B cell (primary cell): ENCODE data around the gene FIGNL2.

ENCODE experiments used
- EZH2 ChIP-seq: IDR thresholded peaks from 2 replicates; pipeline ENCODE4 v1.6.1; 2012; ENCODE audit warnings: borderline replicate concordance, low read depth, mild to moderate bottlenecking, moderate library complexity, low read length; ENCODE audit not compliant: insufficient read depth, poor library complexity, severe bottlenecking
- TF ChIP-seq, protein P1 (sequence below): fragments of 200-600 bp; IDR thresholded peaks from one replicate; pipeline ENCODE4 v1.8.0; 2022; ENCODE audit warnings: antibody characterized with exemption, mild to moderate bottlenecking

DNA sequence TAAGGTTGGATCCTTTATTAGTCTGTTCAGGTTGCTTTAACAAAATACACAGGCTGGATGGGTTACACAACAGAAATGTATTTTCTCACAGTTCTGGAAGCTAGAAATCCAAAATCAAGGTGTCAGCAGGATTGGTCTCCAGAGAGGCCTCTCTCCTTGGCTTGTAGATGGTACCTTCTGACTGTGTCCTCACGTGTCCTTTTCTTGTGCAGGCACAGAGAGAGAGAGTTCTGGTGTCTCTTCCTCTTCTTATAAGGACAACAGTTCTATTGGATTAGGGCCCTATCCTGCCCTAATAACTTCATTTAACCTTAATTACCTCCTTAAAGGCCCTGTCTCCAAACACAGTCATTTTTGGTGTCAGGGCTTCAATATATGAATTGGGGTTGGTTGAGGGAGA is 34.8 kb upstream of the FIGNL2 start:
- TF ChIP-seq EZH2, result no peak
- TF ChIP-seq, protein P1, sequence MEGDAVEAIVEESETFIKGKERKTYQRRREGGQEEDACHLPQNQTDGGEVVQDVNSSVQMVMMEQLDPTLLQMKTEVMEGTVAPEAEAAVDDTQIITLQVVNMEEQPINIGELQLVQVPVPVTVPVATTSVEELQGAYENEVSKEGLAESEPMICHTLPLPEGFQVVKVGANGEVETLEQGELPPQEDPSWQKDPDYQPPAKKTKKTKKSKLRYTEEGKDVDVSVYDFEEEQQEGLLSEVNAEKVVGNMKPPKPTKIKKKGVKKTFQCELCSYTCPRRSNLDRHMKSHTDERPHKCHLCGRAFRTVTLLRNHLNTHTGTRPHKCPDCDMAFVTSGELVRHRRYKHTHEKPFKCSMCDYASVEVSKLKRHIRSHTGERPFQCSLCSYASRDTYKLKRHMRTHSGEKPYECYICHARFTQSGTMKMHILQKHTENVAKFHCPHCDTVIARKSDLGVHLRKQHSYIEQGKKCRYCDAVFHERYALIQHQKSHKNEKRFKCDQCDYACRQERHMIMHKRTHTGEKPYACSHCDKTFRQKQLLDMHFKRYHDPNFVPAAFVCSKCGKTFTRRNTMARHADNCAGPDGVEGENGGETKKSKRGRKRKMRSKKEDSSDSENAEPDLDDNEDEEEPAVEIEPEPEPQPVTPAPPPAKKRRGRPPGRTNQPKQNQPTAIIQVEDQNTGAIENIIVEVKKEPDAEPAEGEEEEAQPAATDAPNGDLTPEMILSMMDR, result no peak
